ENCODE data around the gene ITSN2.
"Not testable (repeated sequence)": the region's sequence is repeated elsewhere in the genome, so short reads cannot be mapped to it uniquely, and the experiment has no call there.

The ITSN2 gene

GRCh38 chr2:24360050-24360962, at the start of gene ITSN2:
TSS of gene ITSN2 (minus strand) at chr2:24360536. CDS start at chr2:24328082, 32,454 bp downstream.
- DNase-seq, result peak; percentile 86

- DNase-seq, result no peak
Measured at GRCh38 chr2:24409171-24409570, 48.8 kb upstream of the ITSN2 start.

- DNase-seq, result not testable (repeated sequence)
Measured at GRCh38 chr2:24408704-24409103, 48.4 kb upstream of the ITSN2 start.

GRCh38 chr2:24404491-24404921, 44.2 kb upstream of the ITSN2 start:
- no peak for DNase-seq

GRCh38 chr2:24403832-24404212, 43.5 kb upstream of the ITSN2 start:
- no peak for DNase-seq

- peak; percentile 17 for DNase-seq
Measured at GRCh38 chr2:24403168-24403831, 43.0 kb upstream of the ITSN2 start.

- no peak for DNase-seq
Measured at GRCh38 chr2:24402242-24403097, 42.1 kb upstream of the ITSN2 start.

- DNase-seq, result no peak
Measured at GRCh38 chr2:24400207-24400907, 40.0 kb upstream of the ITSN2 start.

- no peak for DNase-seq
Measured at GRCh38 chr2:24399434-24400206, 39.3 kb upstream of the ITSN2 start.

GRCh38 chr2:24394998-24395397, 34.7 kb upstream of the ITSN2 start:
- no peak for DNase-seq

GRCh38 chr2:24392542-24393059, 32.3 kb upstream of the ITSN2 start:
- DNase-seq, result no peak

GRCh38 chr2:24385366-24385765, 25.0 kb upstream of the ITSN2 start:
- no peak for DNase-seq

- DNase-seq, result peak; percentile 74
Measured at GRCh38 chr2:24382363-24383073, 22.2 kb upstream of the ITSN2 start.

GRCh38 chr2:24380820-24381219, 20.5 kb upstream of the ITSN2 start:
- DNase-seq, result no peak

GRCh38 chr2:24375349-24376087, 15.2 kb upstream of the ITSN2 start:
- no peak for DNase-seq

- DNase-seq, result no peak
Measured at GRCh38 chr2:24374301-24374700, 14.0 kb upstream of the ITSN2 start.

GRCh38 chr2:24372033-24372432, 11.7 kb upstream of the ITSN2 start:
- DNase-seq, result no peak

GRCh38 chr2:24365826-24366225, 5.5 kb upstream of the ITSN2 start:
- no peak for DNase-seq

GRCh38 chr2:24365051-24365450, 4.7 kb upstream of the ITSN2 start:
- no peak for DNase-seq

GRCh38 chr2:24363301-24363700, 3.0 kb upstream of the ITSN2 start:
- DNase-seq, result no peak

Data from CD4-positive, alpha-beta T cell treated with Interleukin-10 for 1 hour (primary cell).